Gastroesophageal sphincter (tissue), 4 donors: ENCODE results near the gene NRL. TPM values are rescaled to one million over a fixed set of nuclear protein-coding genes. Genes with fewer than 3 reads are reported as not detected.
"Not testable (repeated sequence)": the region's sequence is repeated elsewhere in the genome, so short reads cannot be mapped to it uniquely, and the experiment has no call there.

ENCODE experiments used
- ATAC-seq: fragments of 150-250 bp; one replicate; pipeline ENCODE4 v1.9.1; 2016; ENCODE audit warnings: mild to moderate bottlenecking, moderate library complexity
- H3K27ac ChIP-seq, 4 donors: fragments of 200-600 bp; sonication (generic) in 3 of 4; 1 replicate in 3 of 4; 2 replicates in 1 of 4; pipeline ENCODE4 v1.5.1; 2016 to 2019
- H3K27me3 ChIP-seq: fragments of 200-600 bp; sonication (generic); one replicate; pipeline ENCODE4 v1.5.1; 2019
- H3K36me3 ChIP-seq, 2 donors: fragments of 200-600 bp; sonication (generic); one replicate each; pipeline ENCODE4 v1.5.1; 2019; ENCODE audit warnings: control low read depth in 1 of 2
- H3K4me1 ChIP-seq, 3 donors: fragments of 200-600 bp; sonication (generic); 1 replicate in 2 of 3; 2 replicates in 1 of 3; pipeline ENCODE4 v1.5.1; 2016 to 2019; ENCODE audit warnings: control low read depth in 2 of 3
- H3K4me3 ChIP-seq, 2 donors: fragments of 200-600 bp; sonication (generic); one replicate each; pipeline ENCODE4 v1.5.1; 2019; ENCODE audit warnings: mild to moderate bottlenecking in 1 of 2, moderate library complexity in 1 of 2
- H3K9me3 ChIP-seq, 3 donors: fragments of 200-600 bp; sonication (generic); one replicate each; pipeline ENCODE4 v1.5.1; 2017 to 2019; ENCODE audit warnings: control low read depth in 2 of 3
- EP300 ChIP-seq: sonication (generic); formaldehyde crosslinking; IDR thresholded peaks from one replicate; pipeline ENCODE4 v1.6.1; 2017; ENCODE audit warnings: antibody characterized with exemption, mild to moderate bottlenecking
- POLR2A ChIP-seq, 2 donors: fragments of 450-650 bp; IDR thresholded peaks; one replicate each; pipeline ENCODE4 v1.6.1; 2017; ENCODE audit warnings: antibody characterized with exemption in 2 of 2, mild to moderate bottlenecking in 2 of 2, moderate library complexity in 1 of 2
- POLR2AphosphoS5 ChIP-seq: sonication (generic); formaldehyde crosslinking; IDR thresholded peaks from one replicate; pipeline ENCODE4 v1.6.1; 2017; ENCODE audit warnings: antibody characterized with exemption
- WGBS, 2 donors: methylation state at CpG; one replicate each; pipeline ENCODE4 v1.1.5; 2018; ENCODE audit warnings: low coverage in 1 of 2; 5-methylcytosine and 5-hydroxymethylcytosine counted together
- total RNA-seq, 4 donors: library from RNA; depleted of rRNA; stranded (reverse); fragments of >200 nt; gene quantifications; one replicate each; pipeline ENCODE4 v1.1.0, GENCODE V29; 2016
- TF ChIP-seq, protein P1 (sequence below), 4 experiments: fragments of 200-600 bp in 2 of 4; fragments of 450-650 bp in 2 of 4; sonication (generic) in 1 of 4; IDR thresholded peaks; one replicate each; pipeline ENCODE4 v1.5.1; 2017 to 2019; ENCODE audit warnings: antibody characterized with exemption in 4 of 4, mild to moderate bottlenecking in 2 of 4, moderate library complexity in 2 of 4

The NRL gene
- total RNA-seq, 4 donors from 2014 or later, result 0.81 to 10.4 (median 5.0) TPM; not detected in 1

DNA sequence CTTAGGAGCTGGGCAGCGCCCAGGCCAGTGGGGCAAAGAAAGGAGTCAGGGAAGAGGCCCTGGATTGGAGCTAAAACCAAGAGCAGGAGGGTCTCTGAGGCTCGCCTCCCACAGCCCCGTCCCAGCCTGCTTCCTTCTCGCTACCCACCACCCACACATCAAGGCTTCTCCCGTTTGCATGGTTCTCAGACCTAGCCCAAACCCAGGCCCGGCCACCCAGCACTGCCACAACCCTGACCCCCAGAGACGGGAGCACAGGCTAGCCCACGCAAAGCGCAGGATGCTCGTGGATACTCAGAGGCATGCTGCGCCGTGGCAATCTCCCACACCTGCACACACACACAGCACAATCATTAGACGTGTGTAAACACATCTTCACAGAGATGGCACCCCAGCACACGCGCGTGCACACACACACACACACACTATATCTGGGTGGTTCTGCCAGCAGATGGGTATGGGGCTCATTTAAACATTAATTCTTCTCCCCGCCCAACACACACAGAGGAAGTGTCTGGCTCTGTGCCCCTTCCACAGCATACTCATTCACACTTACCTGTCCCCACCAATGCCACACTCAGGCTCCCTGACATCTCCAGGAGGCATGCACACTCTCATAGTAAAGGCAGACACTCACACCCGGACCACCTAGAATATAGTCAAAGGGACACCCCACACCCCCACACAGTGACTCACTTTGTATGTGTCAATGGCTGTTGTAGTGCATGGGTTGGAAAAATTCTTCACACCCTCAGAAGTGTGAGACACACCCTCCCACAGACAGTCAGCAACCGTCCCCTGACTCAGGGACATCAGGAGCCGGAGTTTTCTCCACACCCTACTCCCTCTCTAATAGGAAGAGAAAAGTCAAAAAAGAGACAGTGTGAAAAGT is 61.8 kb downstream of the NRL start:
- no peak for ATAC-seq

DNA sequence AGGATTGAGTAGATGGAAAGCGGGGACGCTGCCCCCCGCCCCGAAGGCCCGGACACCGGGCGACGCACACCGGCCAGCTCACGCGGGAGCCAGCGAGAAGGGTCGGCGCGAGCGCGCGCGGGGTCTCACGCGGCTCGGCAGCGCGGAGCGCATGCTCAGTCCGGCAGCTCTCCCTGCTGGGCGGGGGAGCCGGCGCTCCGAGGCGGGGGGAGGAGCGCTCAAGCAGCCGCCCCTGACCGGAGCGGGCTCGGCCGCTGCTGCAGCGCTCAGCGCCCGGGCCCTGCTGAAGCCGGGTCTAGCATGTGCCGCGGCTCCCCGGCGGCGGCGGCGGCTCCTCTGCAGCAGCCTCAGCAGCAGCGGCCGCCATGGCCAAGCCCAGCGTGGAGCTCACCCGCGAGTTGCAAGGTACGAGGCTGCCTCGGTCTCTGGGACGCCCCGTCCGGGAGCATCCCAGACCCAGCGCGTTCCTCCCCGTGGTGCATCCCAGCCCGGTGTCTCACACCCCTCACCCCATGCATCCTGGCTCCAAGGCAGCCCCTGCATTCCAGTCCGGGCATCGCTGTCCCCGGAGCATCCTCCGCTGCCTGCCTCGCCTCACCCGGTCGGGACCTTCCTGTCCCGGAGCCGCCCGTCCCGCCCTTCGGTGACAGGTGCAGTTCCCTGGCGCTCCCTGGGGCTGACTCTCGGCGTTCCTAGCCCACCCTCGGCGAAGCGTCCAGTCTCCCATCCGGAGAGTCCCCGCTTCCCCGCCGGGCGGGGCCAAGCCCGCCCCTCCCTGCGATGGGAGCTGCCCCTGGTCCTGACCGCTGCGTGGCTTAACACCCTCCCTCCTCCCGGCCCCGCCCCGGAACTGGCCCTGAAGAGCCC is 62.7 kb downstream of the NRL start, which contains the start of gene CARMIL3:
TSS of gene CARMIL3 (plus strand) at position 221 of the 867 bp plus-strand sequence. CDS start at position 366, 145 bp downstream.
- TF ChIP-seq, protein P1, sequence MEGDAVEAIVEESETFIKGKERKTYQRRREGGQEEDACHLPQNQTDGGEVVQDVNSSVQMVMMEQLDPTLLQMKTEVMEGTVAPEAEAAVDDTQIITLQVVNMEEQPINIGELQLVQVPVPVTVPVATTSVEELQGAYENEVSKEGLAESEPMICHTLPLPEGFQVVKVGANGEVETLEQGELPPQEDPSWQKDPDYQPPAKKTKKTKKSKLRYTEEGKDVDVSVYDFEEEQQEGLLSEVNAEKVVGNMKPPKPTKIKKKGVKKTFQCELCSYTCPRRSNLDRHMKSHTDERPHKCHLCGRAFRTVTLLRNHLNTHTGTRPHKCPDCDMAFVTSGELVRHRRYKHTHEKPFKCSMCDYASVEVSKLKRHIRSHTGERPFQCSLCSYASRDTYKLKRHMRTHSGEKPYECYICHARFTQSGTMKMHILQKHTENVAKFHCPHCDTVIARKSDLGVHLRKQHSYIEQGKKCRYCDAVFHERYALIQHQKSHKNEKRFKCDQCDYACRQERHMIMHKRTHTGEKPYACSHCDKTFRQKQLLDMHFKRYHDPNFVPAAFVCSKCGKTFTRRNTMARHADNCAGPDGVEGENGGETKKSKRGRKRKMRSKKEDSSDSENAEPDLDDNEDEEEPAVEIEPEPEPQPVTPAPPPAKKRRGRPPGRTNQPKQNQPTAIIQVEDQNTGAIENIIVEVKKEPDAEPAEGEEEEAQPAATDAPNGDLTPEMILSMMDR (IDR thresholded peaks at IDR 0.05), result peak in 1 of 4 experiments; percentile 5
- no peak for TF ChIP-seq EP300
- TF ChIP-seq POLR2A (IDR thresholded peaks at IDR 0.05), result peak in 1 of 2 donors; percentile 25
- TF ChIP-seq POLR2AphosphoS5, result no peak
- Histone ChIP-seq H3K9me3 (no peaks in the 10 kb centered on the region), H3K27me3 (peaks cover 35% of the 10 kb centered on the region), H3K36me3 (no peaks in the 10 kb centered on the region), H3K4me1 (peaks cover 2 to 21% (median 8%) of the 10 kb centered on the region in 3 donors), H3K27ac (peak within 1 kb of the TSS in 3 of 4 donors; percentile 48 to 73 (median 53)), H3K4me3 (peak within 1 kb of the TSS; percentile 38 to 66)
- peak; percentile 91 for ATAC-seq
- 0% methylated on average over 14 of the region's 92 CpGs; no CpG with 5 or more reads in 1 of the 2 donors for WGBS, 2 donors

More for the DNA sequence above, 61.8 kb downstream of the NRL start:
- Histone ChIP-seq H3K9me3 (no peaks in the 10 kb centered on the region), H3K27ac (no peak overlapping the region), H3K27me3 (peaks cover 44% of the 10 kb centered on the region), H3K4me1 (peaks cover 2 to 21% (median 8%) of the 10 kb centered on the region in 3 donors), H3K36me3 (no peaks in the 10 kb centered on the region), H3K4me3 (peak overlapping the region; percentile 38 to 66)
- TF ChIP-seq, protein P1 (IDR thresholded peaks at IDR 0.05), result no peak
- TF ChIP-seq POLR2AphosphoS5, result no peak
- no peak for TF ChIP-seq POLR2A (IDR thresholded peaks at IDR 0.05)
- no peak for TF ChIP-seq EP300
- WGBS, 2 donors, result 55 to 63% methylated on average over 4 to 13 of the region's 20 CpGs

DNA sequence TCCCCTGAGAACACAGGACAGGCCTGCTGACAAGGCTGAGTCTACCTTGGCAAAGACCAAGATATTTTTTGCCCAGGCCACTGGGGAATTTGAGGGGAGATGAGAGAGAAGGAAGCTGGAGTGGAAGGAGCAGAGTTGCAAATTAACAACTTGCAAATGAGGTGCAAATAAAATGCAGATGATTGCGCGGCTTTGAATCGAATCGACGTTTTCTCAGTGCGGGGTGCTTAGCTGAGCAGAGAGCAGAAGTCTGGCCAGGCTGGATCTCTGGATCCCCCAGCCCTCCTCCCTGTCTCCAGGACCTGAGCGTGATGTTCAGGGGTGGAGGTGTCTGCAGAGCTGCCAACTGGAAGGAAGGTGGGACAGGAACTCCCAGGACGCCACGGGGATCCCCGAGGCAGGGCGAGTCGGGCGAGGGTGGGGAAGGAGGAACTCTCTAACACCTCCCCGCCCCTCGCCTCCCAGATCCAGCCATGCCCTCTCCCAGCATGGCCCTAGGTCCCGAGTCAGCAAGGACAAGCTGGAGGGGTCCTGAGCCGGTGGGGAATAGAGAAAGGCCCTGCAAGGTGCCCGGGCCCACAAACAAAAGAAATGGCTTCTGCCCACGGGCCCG is 63.5 kb downstream of the NRL start:
- peaks cover 2 to 21% (median 8%) of the 10 kb centered on the region in 3 donors for H3K4me1 ChIP-seq
- peaks cover 28% of the 10 kb centered on the region for H3K27me3 ChIP-seq
- TF ChIP-seq EP300, result no peak
- TF ChIP-seq POLR2AphosphoS5, result no peak
- TF ChIP-seq POLR2A (IDR thresholded peaks at IDR 0.05), result no peak
- TF ChIP-seq, protein P1 (IDR thresholded peaks at IDR 0.05), result no peak
- H3K36me3 ChIP-seq, result no peaks in the 10 kb centered on the region
- peak overlapping the region; percentile 38 to 66 for H3K4me3 ChIP-seq
- WGBS, 2 donors, result 75% methylated on average over 6 of the region's 20 CpGs; no CpG with 5 or more reads in 1 of the 2 donors
- no peak for ATAC-seq
- peak overlapping the region in 3 of 4 donors; percentile 48 to 73 (median 53) for H3K27ac ChIP-seq
- no peaks in the 10 kb centered on the region for H3K9me3 ChIP-seq

DNA sequence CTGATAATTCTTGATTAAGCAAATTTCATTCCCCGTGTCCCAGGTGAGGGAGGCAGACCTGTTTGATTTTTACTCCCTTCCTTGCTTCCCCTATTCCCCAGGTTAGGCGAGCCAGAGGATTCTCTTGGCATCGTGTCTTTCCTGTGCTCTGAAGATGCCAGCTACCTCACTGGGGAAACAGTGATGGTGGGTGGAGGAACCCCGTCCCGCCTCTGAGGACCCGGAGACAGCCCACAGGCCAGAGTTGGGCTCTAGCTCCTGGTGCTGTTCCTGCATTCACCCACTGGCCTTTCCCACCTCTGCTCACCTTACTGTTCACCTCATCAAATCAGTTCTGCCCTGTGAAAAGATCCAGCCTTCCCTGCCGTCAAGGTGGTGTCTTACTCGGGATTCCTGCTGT is 64.0 kb downstream of the NRL start:
- H3K27me3 ChIP-seq, result peaks cover 23% of the 10 kb centered on the region
- not testable (repeated sequence) for H3K9me3 ChIP-seq, ATAC-seq, H3K36me3 ChIP-seq, H3K27ac ChIP-seq, H3K4me3 ChIP-seq
- 86 to 89% methylated on average over 5 to 6 of the region's 8 CpGs for WGBS, 2 donors
- H3K4me1 ChIP-seq, result peaks cover 2 to 21% (median 8%) of the 10 kb centered on the region in 3 donors

DNA sequence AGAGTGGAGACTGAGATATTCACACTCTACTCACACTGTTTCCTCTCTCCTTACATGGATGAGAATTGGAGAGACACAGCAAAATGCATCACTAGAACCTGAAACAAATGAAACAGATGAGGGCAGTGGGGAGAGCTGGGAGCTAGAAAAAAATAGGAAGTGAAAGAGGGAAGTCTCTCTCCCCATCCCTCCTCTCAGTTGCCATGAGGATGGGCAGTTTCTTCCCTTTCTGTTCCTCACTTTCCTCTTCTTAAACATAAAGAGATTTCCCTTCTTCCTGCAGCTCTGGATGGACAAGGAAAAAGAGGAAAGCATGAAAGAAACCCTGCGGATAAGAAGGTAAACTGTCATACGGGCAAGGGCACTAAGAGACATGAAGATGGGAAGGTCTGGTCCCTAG is 65.7 kb downstream of the NRL start:
- peaks cover 2 to 21% (median 8%) of the 10 kb centered on the region in 3 donors for H3K4me1 ChIP-seq

More for the DNA sequence above, 65.7 kb downstream of the NRL start:
- H3K9me3 ChIP-seq, H3K4me3 ChIP-seq, H3K27ac ChIP-seq, H3K36me3 ChIP-seq, ATAC-seq, H3K27me3 ChIP-seq: not testable (repeated sequence)
- no CpG with 5 or more reads among the region's 2 CpGs for WGBS, 2 donors
